HCT116 (cell line): Measurements from ENCODE around the gene TBC1D17. TPM values are rescaled to one million over a fixed set of nuclear protein-coding genes. Genes with fewer than 3 reads are reported as not detected.
A peak's percentile ranks its signal among the peaks of the same experiment; 100 is the strongest.

ENCODE experiments used
- ATAC-seq: fragments of 200-7000 bp; cut with Tn5 transposase; 2 replicates; pipeline ENCODE4 v1.9.1; 2020; ENCODE audit warnings: mild to moderate bottlenecking, moderate library complexity
- BruUV-seq: library from RNA; stranded (reverse); fragments of 400-500 nt; replicated peaks from 2 replicates; lab custom pipeline; 2021; lab: Mats Ljungman, UMichigan
- CTCF ChIA-PET: fragments of 300-600 bp; sonication (Branson Sonifier 250); formaldehyde crosslinking; loops from one replicate; lab custom pipeline; 2021; ENCODE audit warnings: antibody characterized with exemption; lab: Charles Lee
- POLR2A ChIA-PET: fragments of 300-600, 350-600 bp; sonication (Branson Sonifier 250); formaldehyde crosslinking; loops from one replicate; lab custom pipeline; 2021; ENCODE audit warnings: antibody characterized with exemption; lab: Charles Lee
- RAD21 ChIA-PET, 2 experiments: fragments of 300-600 bp; sonication (Branson Sonifier 250); formaldehyde crosslinking; loops; one replicate each; lab custom pipeline; 2023; ENCODE audit warnings: low total read pairs in 2 of 2; ENCODE audit not compliant: uncharacterized antibody in 2 of 2, unreplicated experiment in 2 of 2, low non-redundant PET in 1 of 2; lab: Charles Lee
- DNase-seq: peaks from one replicate; pipeline ENCODE4 v3.0.0-alpha.2; 2010; ENCODE audit warnings: low read depth, low spot score
- H2AFZ ChIP-seq: fragments of 200-600 bp; shearing (Covaris generic), sonication (generic); 2 replicates; pipeline ENCODE4 v1.6.1; 2017; ENCODE audit warnings: low read depth, mixed run types, mixed read lengths, antibody characterized with exemption, low read length; ENCODE audit not compliant: poor library complexity, severe bottlenecking
- H3K27ac ChIP-seq: 2 replicates; pipeline ENCODE4 v1.5.1; 2012; ENCODE audit warnings: low read depth, low read length
- H3K27me3 ChIP-seq: fragments of 200-600 bp; sonication (generic); 2 replicates; pipeline ENCODE4 v1.6.1; 2016; ENCODE audit warnings: mixed run types, low read length, mixed read lengths; ENCODE audit not compliant: insufficient read depth
- H3K36me3 ChIP-seq, 2 experiments: fragments of 200-500 bp in 1 of 2; fragments of 200-600 bp in 1 of 2; sonication (Bioruptor generic) in 1 of 2; sonication (generic) in 1 of 2; 2 replicates each; pipeline versions ENCODE4 v1.5.1 to v1.6.1; 2014 to 2016; ENCODE audit warnings: low read length in 2 of 2, inconsistent platforms in 1 of 2, mixed read lengths in 1 of 2, mixed run types in 1 of 2; ENCODE audit not compliant: insufficient read depth in 2 of 2, control insufficient read depth in 1 of 2
- H3K4me1 ChIP-seq, 2 experiments: fragments of 200-600 bp in 1 of 2; sonication (generic) in 1 of 2; 2 replicates each; pipeline versions ENCODE4 v1.5.1 to v1.6.1; 2012 to 2017; ENCODE audit warnings: low read length in 2 of 2, inconsistent platforms in 1 of 2, mild to moderate bottlenecking in 1 of 2, mixed read lengths in 1 of 2, mixed run types in 1 of 2, moderate library complexity in 1 of 2; ENCODE audit not compliant: insufficient read depth in 2 of 2, control insufficient read depth in 1 of 2
- H3K4me2 ChIP-seq: fragments of 200-600 bp; sonication (generic); 2 replicates; pipeline ENCODE4 v1.6.1; 2017; ENCODE audit warnings: mixed run types, low read length, mixed read lengths
- H3K4me3 ChIP-seq, 2 experiments: fragments of 200-600 bp in 1 of 2; sonication (generic) in 1 of 2; replicated peaks in 1 of 2; 2 replicates each; pipeline ENCODE4 v1.5.1; 2011 to 2016; ENCODE audit warnings: low read length in 2 of 2, control low read depth in 1 of 2, low read depth in 1 of 2, mild to moderate bottlenecking in 1 of 2, mixed read lengths in 1 of 2, mixed run types in 1 of 2
- H3K79me2 ChIP-seq: fragments of 200-600 bp; sonication (generic); 2 replicates; pipeline ENCODE4 v1.6.1; 2017; ENCODE audit warnings: mild to moderate bottlenecking, mixed run types, low read length, moderate library complexity, mixed read lengths; ENCODE audit not compliant: insufficient read depth
- H3K9ac ChIP-seq: fragments of 200-600 bp; sonication (generic); 2 replicates; pipeline ENCODE4 v1.6.1; 2016; ENCODE audit warnings: low read length, mixed read lengths
- H3K9me2 ChIP-seq: fragments of 200-600 bp; sonication (generic), shearing (Covaris generic); 2 replicates; pipeline ENCODE4 v1.6.1; 2017; ENCODE audit warnings: mixed run types, mild to moderate bottlenecking, moderate library complexity; ENCODE audit not compliant: insufficient read depth
- H3K9me3 ChIP-seq, 2 experiments: fragments of 200-500 bp in 1 of 2; fragments of 200-600 bp in 1 of 2; sonication (Bioruptor generic) in 1 of 2; sonication (generic) in 1 of 2; 2 replicates each; pipeline ENCODE4 v1.6.1; 2014 to 2017; ENCODE audit warnings: low read length in 2 of 2, mixed read lengths in 2 of 2, inconsistent platforms in 1 of 2, low read depth in 1 of 2, mild to moderate bottlenecking in 1 of 2, mixed run types in 1 of 2, moderate library complexity in 1 of 2; ENCODE audit not compliant: control insufficient read depth in 1 of 2, insufficient read depth in 1 of 2
- H4K20me1 ChIP-seq: fragments of 200-600 bp; sonication (generic), shearing (Covaris generic); 2 replicates; pipeline ENCODE4 v1.6.1; 2017; ENCODE audit warnings: mixed run types, mild to moderate bottlenecking, moderate library complexity; ENCODE audit not compliant: insufficient read depth
- ELF1 ChIP-seq: IDR thresholded peaks from 2 replicates; pipeline ENCODE4 v1.6.1; 2012; ENCODE audit warnings: low read depth, borderline replicate concordance
- EZH2phosphoT487 ChIP-seq: fragments of 200-600 bp; IDR thresholded peaks from 2 replicates; pipeline ENCODE4 v1.6.1; 2018; ENCODE audit warnings: antibody characterized with exemption, borderline replicate concordance
- POLR2A ChIP-seq: IDR thresholded peaks from 2 replicates; pipeline ENCODE4 v1.7.0; 2011; ENCODE audit warnings: borderline replicate concordance; ENCODE audit not compliant: insufficient read depth, insufficient read length; ENCODE audit errors: extremely low read depth
- POLR2AphosphoS5 ChIP-seq: IDR thresholded peaks from 2 replicates; pipeline ENCODE4 v1.6.1; 2011; ENCODE audit warnings: mild to moderate bottlenecking, low read depth, low read length, moderate library complexity
- TCF7L2 ChIP-seq: IDR thresholded peaks from 2 replicates; pipeline ENCODE4 v1.7.0; 2011; ENCODE audit warnings: borderline replicate concordance, inconsistent platforms; ENCODE audit not compliant: insufficient read depth, insufficient read length; ENCODE audit errors: extremely low read depth
- YY1 ChIP-seq: IDR thresholded peaks from 2 replicates; pipeline ENCODE4 v1.6.1; 2011; ENCODE audit warnings: low read length, low read depth, moderate library complexity, mild to moderate bottlenecking; ENCODE audit not compliant: insufficient replicate concordance; ENCODE audit errors: extremely low read depth
- ZFX ChIP-seq: fragments of 450-650 bp; IDR thresholded peaks from 2 replicates; pipeline ENCODE4 v1.6.1; 2017
- intact Hi-C: fragments of 100-400 bp; cut with micrococcal nuclease; formaldehyde crosslinking; loops from 2 replicates; pipeline ENCODE4 v1.10.0; 2022
- total RNA-seq: library from RNA; stranded (reverse); gene quantifications from one replicate; pipeline ENCODE4 v1.2.1, GENCODE V29; 2021; ENCODE audit not compliant: unreplicated experiment

The TBC1D17 gene
- total RNA-seq, 1 experiment from 2014 or later = 32.9 TPM

GRCh38 chr19:49869484-49870308 lies 7.8 kb upstream of the TBC1D17 start:
- CTCF ChIA-PET = interaction anchor here (1.1 to 1.3 kb wide), 2 partner anchors 119 to 152 kb away, joined by 4 to 5 read pairs; no protein-coding TSS in a partner anchor
- H3K27me3 ChIP-seq = no peaks in the 10 kb centered on the region
- H3K4me3 ChIP-seq = peak overlapping the region; percentile 55 to 61
- H3K4me1 ChIP-seq = peaks cover 28 to 56% of the 10 kb centered on the region in 2 experiments; a peak in 3 of 4 replicates
- H3K9me3 ChIP-seq = no peaks in the 10 kb centered on the region
- no peaks in the 10 kb centered on the region for H3K9me2 ChIP-seq
- H3K36me3 ChIP-seq = peaks cover 0 to 13% of the 10 kb centered on the region in 2 experiments; a peak in 1 of 4 replicates
- BruUV-seq = TSS peak; percentile 63
- no peak overlapping the region for H2AFZ ChIP-seq
- peaks cover 35% of the 10 kb centered on the region for H3K79me2 ChIP-seq
- RAD21 ChIA-PET = interaction anchor here in 1 of 2 experiments (0.6 kb wide), 1 partner anchor 459 kb away, joined by 3 read pairs; no protein-coding TSS in a partner anchor
- POLR2A ChIA-PET = interaction anchor here (0.6 to 2.0 kb wide), 10 partner anchors 8 to 407 kb away, joined by 3 to 12 read pairs (median 4); partner anchors contain the start of genes AKT1S1, ATF5, NUP62 and PTOV1
- peak overlapping the region; percentile 79 for H3K4me2 ChIP-seq
- DNase-seq (peak; percentile 100), ATAC-seq (peak; percentile 77)
- H3K9ac ChIP-seq = peak overlapping the region; percentile 68
- peaks cover 4% of the 10 kb centered on the region; the same call in 1 of the 2 replicates for H4K20me1 ChIP-seq
- H3K27ac ChIP-seq = peak overlapping the region; percentile 91
- TF ChIP-seq POLR2A = peak; percentile 69
- TF ChIP-seq ZFX = peak; percentile 89
- TF ChIP-seq EZH2phosphoT487 = no peak
- TF ChIP-seq TCF7L2 = peak; percentile 81
- TF ChIP-seq ELF1 = no peak
- TF ChIP-seq POLR2AphosphoS5 = peak; percentile 88
- peak; percentile 66 for TF ChIP-seq YY1
- intact Hi-C loops = loop anchor here (1.0 to 5.0 kb wide), 2 partner anchors 8 to 102 kb away; partner anchors contain the start of genes AKT1S1, AP2A1 and TBC1D17
